MM.1S (cell line): ENCODE measurements around the gene B4GALT5.

Experiments
- DNase-seq: peaks from one replicate; pipeline ENCODE4 v3.0.0-alpha.2; 2015
- H2AFZ ChIP-seq: fragments of 300-600 bp; sonication (generic); 2 replicates; pipeline ENCODE4 v1.6.0; 2016; ENCODE audit warnings: antibody characterized with exemption, low read length
- H3F3A ChIP-seq: fragments of 300-600 bp; sonication (generic); 2 replicates; pipeline ENCODE4 v1.6.1; 2016; ENCODE audit warnings: mild to moderate bottlenecking, antibody characterized with exemption, low read length, moderate library complexity, mixed read lengths; ENCODE audit not compliant: insufficient read depth
- H3K27ac ChIP-seq: fragments of 300-600 bp; sonication (generic); 2 replicates; pipeline ENCODE4 v1.5.1; 2016; ENCODE audit warnings: mild to moderate bottlenecking, low read length
- H3K27me3 ChIP-seq: fragments of 300-600 bp; sonication (generic); replicated peaks from 2 replicates; pipeline ENCODE4 v1.6.0; 2016; ENCODE audit warnings: low read length; ENCODE audit not compliant: insufficient read depth
- H3K36me3 ChIP-seq: fragments of 300-600 bp; sonication (generic); replicated peaks from 2 replicates; pipeline ENCODE4 v1.6.1; 2016; ENCODE audit warnings: mild to moderate bottlenecking, low read length, mixed read lengths; ENCODE audit not compliant: insufficient read depth
- H3K4me1 ChIP-seq: fragments of 300-600 bp; sonication (generic); 2 replicates; pipeline ENCODE4 v1.6.1; 2016; ENCODE audit warnings: low read length, mixed read lengths
- H3K4me2 ChIP-seq: fragments of 300-600 bp; sonication (generic); 2 replicates; pipeline ENCODE4 v1.6.0; 2016; ENCODE audit warnings: low read depth, low read length
- H3K4me3 ChIP-seq: fragments of 300-600 bp; sonication (generic); 2 replicates; pipeline ENCODE4 v1.5.1; 2016; ENCODE audit warnings: low read length, mixed read lengths
- H3K79me2 ChIP-seq: fragments of 300-600 bp; sonication (generic); 2 replicates; pipeline ENCODE4 v1.6.1; 2016; ENCODE audit warnings: mixed run types, low read length, mixed read lengths
- H3K9ac ChIP-seq: fragments of 300-600 bp; sonication (generic); 2 replicates; pipeline ENCODE4 v1.6.1; 2016; ENCODE audit warnings: low read length, mixed read lengths
- H3K9me2 ChIP-seq: fragments of 300-600 bp; sonication (generic); replicated peaks from 2 replicates; pipeline ENCODE4 v1.6.1; 2016; ENCODE audit warnings: mild to moderate bottlenecking, low read length, mixed read lengths; ENCODE audit not compliant: insufficient read depth
- H3K9me3 ChIP-seq: fragments of 300-600 bp; sonication (generic); replicated peaks from 2 replicates; pipeline ENCODE4 v1.6.1; 2016; ENCODE audit warnings: mild to moderate bottlenecking, low read length, mixed read lengths; ENCODE audit not compliant: insufficient read depth
- H4K20me1 ChIP-seq: fragments of 300-600 bp; sonication (generic); 2 replicates; pipeline ENCODE4 v1.6.1; 2016; ENCODE audit warnings: mild to moderate bottlenecking, low read length, moderate library complexity, mixed read lengths; ENCODE audit not compliant: insufficient read depth
- CTCF ChIP-seq: fragments of 300-600 bp; sonication (generic); IDR thresholded peaks from 2 replicates; pipeline ENCODE4 v1.5.1; 2016; ENCODE audit warnings: antibody characterized with exemption, low read length, mixed read lengths
- EZH2 ChIP-seq: fragments of 300-600 bp; sonication (generic); optimal IDR thresholded peaks from 2 replicates; pipeline ENCODE3; 2017; ENCODE audit warnings: low read depth, mild to moderate bottlenecking, antibody characterized with exemption, low read length, mixed read lengths
- EZH2phosphoT487 ChIP-seq: fragments of 300-600 bp; sonication (generic); IDR thresholded peaks from 2 replicates; pipeline ENCODE4 v1.6.1; 2018; ENCODE audit warnings: antibody characterized with exemption, low read length

B4GALT5 gene

GRCh38 chr20:49685809-49686208, 27.9 kb downstream of the B4GALT5 start:
- Histone ChIP-seq H3K4me1 (peaks cover 20% of the 10 kb centered on the region), H3K4me2 (no peak overlapping the region), H3K9me3 (no peaks in the 10 kb centered on the region), H3K9me2 (no peaks in the 10 kb centered on the region), H4K20me1 (peaks cover 6% of the 10 kb centered on the region; the same call in 1 of the 2 replicates), H3F3A (peaks cover 15% of the 10 kb centered on the region), H3K9ac (no peak overlapping the region), H3K27ac (no peak overlapping the region), H3K79me2 (peaks cover 70% of the 10 kb centered on the region), H3K4me3 (no peak overlapping the region), H3K36me3 (no peaks in the 10 kb centered on the region), H3K27me3 (no peaks in the 10 kb centered on the region), H2AFZ (no peak overlapping the region)
- no peak for DNase-seq
- TF ChIP-seq EZH2 (no peak), CTCF (no peak), EZH2phosphoT487 (no peak)

- Histone ChIP-seq H3K36me3 (no peaks in the 10 kb centered on the region), H3K27me3 (no peaks in the 10 kb centered on the region), H3K4me2 (peak overlapping the region; percentile 6; the same call in 1 of the 2 replicates), H3K4me1 (peaks cover 20% of the 10 kb centered on the region), H3F3A (peaks cover 15% of the 10 kb centered on the region), H3K9me3 (no peaks in the 10 kb centered on the region), H2AFZ (no peak overlapping the region), H3K9me2 (no peaks in the 10 kb centered on the region), H3K27ac (no peak overlapping the region), H3K4me3 (no peak overlapping the region), H3K79me2 (peaks cover 72% of the 10 kb centered on the region), H4K20me1 (peaks cover 6% of the 10 kb centered on the region; the same call in 1 of the 2 replicates), H3K9ac (no peak overlapping the region)
- DNase-seq, result peak; percentile 72
- no peak for TF ChIP-seq EZH2phosphoT487
- TF ChIP-seq EZH2, result no peak
- no peak for TF ChIP-seq CTCF
Measured at GRCh38 chr20:49685161-49685601, 28.5 kb downstream of the B4GALT5 start.

- DNase-seq, result no peak
- Histone ChIP-seq H3K36me3 (no peaks in the 10 kb centered on the region), H3K27me3 (no peaks in the 10 kb centered on the region), H3K9ac (no peak overlapping the region), H2AFZ (no peak overlapping the region), H3K4me2 (peak overlapping the region; percentile 6; the same call in 1 of the 2 replicates), H4K20me1 (peaks cover 6% of the 10 kb centered on the region; the same call in 1 of the 2 replicates), H3K79me2 (peaks cover 76% of the 10 kb centered on the region), H3K9me3 (no peaks in the 10 kb centered on the region), H3K4me3 (no peak overlapping the region), H3K9me2 (no peaks in the 10 kb centered on the region), H3F3A (peaks cover 15% of the 10 kb centered on the region), H3K27ac (no peak overlapping the region), H3K4me1 (peaks cover 25% of the 10 kb centered on the region)
- TF ChIP-seq EZH2 (no peak), CTCF (no peak)
Measured at GRCh38 chr20:49684335-49684997, 29.2 kb downstream of the B4GALT5 start.
